HG03103 (cell line): ENCODE results near the gene WNK2.
"Not testable (repeated sequence)": the region's sequence is repeated elsewhere in the genome, so short reads cannot be mapped to it uniquely, and the experiment has no call there.

Source experiments
- ATAC-seq: cut with Tn5 transposase; IDR thresholded peaks from one replicate; pipeline ENCODE4 v1.9.1; 2021; ENCODE audit warnings: low read depth; ENCODE audit not compliant: unreplicated experiment

WNK2 gene

DNA sequence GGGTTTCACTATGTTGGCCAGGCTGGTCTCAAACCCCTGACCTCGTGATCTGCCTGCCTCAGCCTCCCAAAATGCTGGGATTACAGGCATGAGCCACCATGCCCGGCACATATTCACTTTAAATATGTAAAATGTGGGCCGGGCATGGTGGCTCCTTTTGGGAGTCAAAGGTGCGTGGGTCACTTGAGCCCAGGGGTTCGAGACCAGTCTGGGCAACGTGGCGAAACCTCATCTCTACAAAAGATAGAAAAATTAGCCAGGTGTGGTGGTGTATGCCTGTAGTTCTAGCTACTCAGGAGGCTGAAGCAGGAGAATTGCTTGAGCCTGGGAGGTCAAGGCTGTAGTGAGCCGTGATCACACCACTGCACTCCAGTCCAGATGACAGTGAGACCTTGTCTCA is 67.4 kb downstream of the WNK2 start:
- ATAC-seq: not testable (repeated sequence)

- no peak for ATAC-seq
Observed at GRCh38 chr9:93252116-93252780, 68.3 kb downstream of the WNK2 start.

- no peak for ATAC-seq
Observed at GRCh38 chr9:93252781-93253530, 69.0 kb downstream of the WNK2 start.

DNA sequence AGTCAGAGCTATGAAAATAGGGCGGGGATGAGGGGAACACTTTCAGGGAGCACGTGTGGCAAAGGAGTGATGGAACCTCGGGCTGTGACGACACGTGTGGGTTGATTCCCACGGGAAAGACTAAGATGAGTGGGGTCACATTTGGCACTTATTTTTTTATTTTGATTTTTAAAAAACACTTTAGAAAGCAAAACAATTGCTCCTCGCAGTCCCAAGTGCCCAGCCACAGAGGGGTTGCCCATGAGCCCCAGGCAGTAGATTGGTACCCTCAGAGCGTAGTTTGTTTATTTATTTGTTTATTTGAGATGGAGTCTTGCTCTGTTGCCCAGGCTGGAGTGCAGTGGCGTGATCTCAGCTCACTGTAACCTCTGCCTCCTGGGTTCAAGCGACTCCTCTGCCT is 69.7 kb downstream of the WNK2 start:
- no peak for ATAC-seq

GRCh38 chr9:93254061-93254481 is 70.1 kb downstream of the WNK2 start:
- ATAC-seq: no peak

DNA sequence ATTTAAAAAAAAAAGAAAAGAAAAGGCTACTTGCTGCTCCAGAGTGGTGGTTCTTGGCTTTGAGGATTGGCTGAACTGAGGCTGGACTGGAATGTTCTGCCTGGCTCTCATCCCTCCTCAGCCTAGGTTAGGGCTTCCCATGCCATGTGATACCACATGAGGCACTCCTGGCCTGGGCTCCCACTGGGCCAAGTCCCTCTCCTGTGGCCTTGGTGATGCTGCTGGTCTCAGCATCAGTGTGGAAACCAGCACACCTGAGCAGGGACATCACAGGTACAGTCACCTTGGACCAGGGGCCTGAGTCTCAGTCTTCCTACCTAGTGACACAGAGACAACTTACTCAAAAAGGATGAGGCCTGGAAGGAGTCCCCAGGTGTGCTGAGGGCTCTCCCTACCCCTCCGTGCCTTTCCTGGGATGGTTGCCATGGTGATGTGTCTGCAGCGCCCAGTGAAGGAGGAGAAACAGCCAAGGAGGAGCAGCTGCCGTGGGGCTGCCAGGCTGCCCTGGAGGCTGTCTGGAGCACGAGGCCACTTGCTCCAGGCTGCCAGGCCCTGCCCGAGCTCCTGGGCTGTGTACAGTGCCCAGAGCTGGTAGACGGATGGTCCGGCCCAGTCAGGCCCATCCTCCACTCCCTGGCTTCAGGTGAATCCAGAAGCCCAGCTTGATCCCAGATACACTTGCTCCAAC is 71.0 kb downstream of the WNK2 start:
- ATAC-seq: no peak

DNA sequence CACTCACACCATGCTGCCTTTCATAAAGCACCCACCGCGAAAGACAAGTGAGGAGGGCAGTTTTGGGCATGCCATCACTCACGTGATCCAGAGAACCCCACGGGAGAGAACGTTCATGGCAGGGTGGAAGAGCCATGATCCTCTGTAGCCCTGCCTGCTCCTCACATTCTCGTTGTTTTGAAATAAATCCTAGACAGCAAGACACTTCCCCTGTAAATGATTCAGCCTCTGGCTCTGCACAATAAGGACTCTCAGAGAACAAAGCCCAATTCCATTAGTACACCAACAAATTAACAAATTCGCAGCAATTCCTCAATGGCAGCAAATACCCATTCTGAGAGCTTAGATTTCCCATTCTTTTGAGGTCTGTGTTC is 71.5 kb downstream of the WNK2 start:
- ATAC-seq: no peak

GRCh38 chr9:93255994-93256877 is 72.3 kb downstream of the WNK2 start:
- no peak for ATAC-seq

DNA sequence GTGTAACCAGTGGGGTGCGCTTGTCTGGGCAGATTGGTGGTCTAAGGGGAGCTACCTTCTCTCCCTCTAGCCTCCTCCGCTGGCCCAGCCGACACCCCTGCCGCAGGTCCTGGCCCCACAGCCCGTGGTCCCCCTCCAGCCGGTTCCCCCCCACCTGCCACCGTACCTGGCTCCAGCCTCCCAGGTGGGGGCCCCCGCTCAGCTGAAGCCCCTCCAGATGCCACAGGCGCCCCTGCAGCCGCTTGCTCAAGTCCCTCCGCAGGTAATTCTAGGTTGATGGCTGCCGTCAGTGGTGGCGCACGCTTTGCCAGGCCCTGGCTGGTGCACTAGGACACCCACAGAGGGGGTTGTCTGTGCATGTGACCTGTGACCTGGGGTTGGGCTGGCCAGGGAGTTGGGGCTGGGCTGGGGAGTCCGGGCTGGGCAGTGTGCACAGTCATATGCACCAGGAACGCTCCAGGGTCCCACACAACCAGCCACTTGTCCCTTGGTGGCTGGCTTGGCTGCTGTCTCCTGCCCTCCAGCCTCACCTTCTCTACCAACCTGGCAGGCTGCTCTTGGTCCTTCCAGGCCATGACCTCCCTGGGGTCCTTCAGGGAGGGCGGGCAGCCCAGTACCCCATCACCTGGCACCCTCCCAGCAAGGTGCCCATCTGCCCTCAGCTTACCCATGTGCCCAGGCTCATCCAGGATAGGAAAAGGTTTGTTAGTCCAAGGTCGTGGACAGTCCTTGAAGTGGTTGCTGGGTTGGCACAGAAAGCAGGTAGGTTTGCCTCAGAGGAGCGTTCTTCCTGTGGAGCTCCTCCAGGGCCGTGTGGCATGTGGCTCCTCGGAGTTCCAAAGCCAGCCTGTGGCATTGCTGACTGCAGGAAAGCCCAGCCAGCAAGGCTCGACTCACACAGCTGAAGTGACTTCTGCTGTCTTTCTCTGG is 73.2 kb downstream of the WNK2 start:
- no peak for ATAC-seq

DNA sequence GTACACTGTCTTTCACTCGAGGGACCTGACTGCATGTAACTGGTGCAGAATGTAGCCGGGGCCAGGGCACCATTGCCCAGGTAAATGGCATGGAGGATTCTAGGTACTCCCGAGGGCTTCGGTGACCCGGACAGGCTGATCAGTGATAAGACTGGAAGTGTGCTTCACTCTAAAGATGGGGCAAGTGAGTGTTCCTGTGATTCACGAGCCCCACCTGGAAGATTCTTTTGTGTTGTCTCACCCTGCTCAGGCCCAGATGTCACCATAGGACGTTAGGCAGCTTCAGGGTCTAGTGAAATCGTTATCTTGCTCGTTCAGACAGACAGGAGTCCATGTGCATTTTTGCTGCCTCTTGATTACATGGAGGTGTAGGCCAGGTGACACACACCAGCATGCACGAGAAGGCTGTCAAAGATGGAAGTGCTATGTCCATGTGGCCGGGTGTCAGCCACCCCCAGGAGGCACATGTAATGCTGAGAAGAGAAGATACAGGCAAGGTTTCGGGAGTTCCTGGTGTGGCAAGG is 73.9 kb downstream of the WNK2 start:
- no peak for ATAC-seq

- ATAC-seq: no peak
Observed at GRCh38 chr9:93258419-93258817, 74.5 kb downstream of the WNK2 start.

- ATAC-seq: no peak
Observed at GRCh38 chr9:93258818-93259489, 75.0 kb downstream of the WNK2 start.

DNA sequence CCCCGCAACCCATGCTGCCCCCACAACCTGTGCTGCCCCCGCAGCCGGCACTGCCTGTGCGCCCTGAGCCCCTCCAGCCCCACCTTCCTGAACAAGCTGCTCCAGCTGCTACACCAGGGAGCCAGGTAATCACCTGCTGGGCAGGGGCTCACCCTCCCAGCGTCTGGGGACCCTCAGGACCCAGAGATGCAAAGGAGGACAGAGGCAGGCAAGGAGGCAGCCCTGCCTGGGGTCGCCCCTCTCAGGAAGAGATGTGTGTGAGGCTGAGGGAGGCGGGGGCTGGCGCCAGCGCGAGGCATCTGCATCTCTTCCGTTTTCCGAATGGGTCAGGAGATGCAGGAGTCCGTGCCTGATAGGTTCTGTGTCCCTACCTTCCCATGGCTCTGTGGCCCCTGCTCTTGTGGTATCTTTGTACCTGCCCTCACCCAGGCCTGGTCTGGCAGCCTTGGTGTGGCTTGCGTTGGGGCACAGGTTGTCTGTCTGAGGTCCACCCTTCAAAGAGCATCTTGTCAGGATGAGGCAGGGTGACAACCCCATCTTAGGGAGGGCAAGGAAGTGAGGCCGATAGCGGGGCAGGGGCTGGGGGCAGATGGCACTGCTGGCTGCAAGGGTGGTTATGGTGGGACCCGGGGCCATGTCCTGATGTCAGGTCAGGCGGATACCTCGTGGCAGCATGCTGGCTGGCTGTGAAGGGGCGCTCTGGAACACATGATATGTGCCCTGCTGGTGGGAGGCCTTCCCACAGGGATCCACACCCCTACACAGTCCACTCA is 75.7 kb downstream of the WNK2 start:
- no peak for ATAC-seq

DNA sequence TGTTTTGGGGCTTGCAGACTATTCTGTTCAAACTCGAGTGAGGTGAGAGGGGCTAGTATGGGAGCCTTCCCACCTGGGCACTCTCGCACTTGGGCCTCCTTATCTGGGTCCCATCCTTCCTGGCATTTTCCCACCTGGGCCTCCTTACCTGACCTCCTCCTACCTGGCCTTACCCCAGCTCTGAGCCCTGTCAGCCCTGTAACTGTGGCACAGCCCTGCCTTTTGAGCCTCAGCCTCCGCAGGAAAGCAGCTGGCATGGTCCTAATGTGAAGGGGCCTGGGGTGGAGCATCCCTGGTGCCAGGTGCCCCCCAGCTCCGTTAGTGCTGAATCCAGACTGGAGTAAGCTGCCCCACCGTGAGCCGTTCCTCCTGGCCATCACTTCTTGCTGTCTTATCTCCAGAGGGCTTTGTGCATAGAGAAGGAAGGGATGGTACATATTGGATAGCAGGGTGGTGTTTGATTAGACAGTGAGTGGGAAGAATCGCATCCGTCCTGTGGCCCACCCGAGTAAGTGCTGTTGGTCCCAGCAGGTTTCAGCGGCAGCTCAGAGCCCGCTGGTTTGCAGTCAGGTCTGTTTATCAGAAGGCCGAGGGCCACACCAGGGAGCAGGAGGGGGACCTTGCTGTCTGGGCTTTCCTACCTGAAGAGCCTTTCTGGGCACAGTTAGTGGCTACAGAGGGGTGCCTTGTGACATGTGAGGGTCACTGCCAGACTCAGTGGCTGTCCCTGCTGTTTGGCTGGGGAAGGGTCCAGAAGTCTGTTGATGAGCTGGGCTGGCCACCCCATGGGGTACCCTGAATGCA is 76.5 kb downstream of the WNK2 start:
- ATAC-seq: no peak

DNA sequence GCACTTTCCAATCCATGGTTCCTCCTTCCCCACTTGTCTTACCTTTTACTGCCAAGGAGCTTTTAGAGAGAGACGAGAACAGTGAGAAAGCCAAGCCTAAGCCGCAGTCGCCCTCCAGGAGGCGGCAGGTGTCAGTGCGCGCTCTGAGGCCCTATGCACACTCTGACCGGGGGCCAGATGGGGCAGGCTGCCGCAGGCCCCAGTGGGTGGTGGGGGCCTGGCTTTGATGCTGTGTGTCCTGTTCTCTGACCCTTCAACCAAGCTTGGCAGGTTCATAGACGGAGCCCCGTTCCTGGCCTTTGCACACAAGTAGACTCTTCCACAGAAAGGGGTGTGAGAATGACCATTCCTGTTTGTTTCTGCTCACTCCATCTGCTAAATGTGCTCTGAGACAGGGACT is 77.3 kb downstream of the WNK2 start:
- ATAC-seq: no peak

- ATAC-seq: no peak
Observed at GRCh38 chr9:93261735-93262523, 78.0 kb downstream of the WNK2 start.
